Vagina (tissue), 2 donors: ENCODE data around the gene CDH13.

Experiments used
- CTCF ChIP-seq, 3 experiments: fragments of 450-650 bp in 2 of 3; fragments of 200-600 bp in 1 of 3; sonication (generic) in 1 of 3; IDR thresholded peaks; one replicate each; pipeline ENCODE4 v1.5.1; 2017 to 2019; ENCODE audit warnings: antibody characterized with exemption in 3 of 3, mild to moderate bottlenecking in 2 of 3, moderate library complexity in 2 of 3
- POLR2A ChIP-seq, 2 donors: fragments of 450-650 bp; IDR thresholded peaks; one replicate each; pipeline ENCODE4 v1.6.1; 2017; ENCODE audit warnings: antibody characterized with exemption in 2 of 2, mild to moderate bottlenecking in 2 of 2, moderate library complexity in 2 of 2
- POLR2AphosphoS5 ChIP-seq, 2 donors: sonication (generic); formaldehyde crosslinking; IDR thresholded peaks; one replicate each; pipeline ENCODE4 v1.9.0; 2017; ENCODE audit warnings: antibody characterized with exemption in 2 of 2, mild to moderate bottlenecking in 2 of 2, low read depth in 1 of 2; ENCODE audit not compliant: insufficient read depth in 1 of 2

- no peak for TF ChIP-seq POLR2A (IDR thresholded peaks at IDR 0.05)
- TF ChIP-seq CTCF (IDR thresholded peaks at IDR 0.05) = no peak
- no peak for TF ChIP-seq POLR2AphosphoS5 (IDR thresholded peaks at IDR 0.05; ENCODE audit: insufficient read depth in 1 of 2, low read depth in 1 of 2)
Observed at GRCh38 chr16:82900559-82900958, 273.8 kb downstream of the CDH13 start.
